ENCODE measurements around the gene NEURL3.

GRCh38 chr2:96521219-96521618 is 16.1 kb upstream of the NEURL3 start:
- no peak for TF ChIP-seq CTCF (conservative IDR thresholded peaks at IDR 0.05; ENCODE audit: low read depth, low read length)
- no peak for TF ChIP-seq SMC3 (IDR thresholded peaks at IDR 0.05; ENCODE audit: low read depth, low read length)
- no peak for TF ChIP-seq POLR2A (IDR thresholded peaks at IDR 0.05; ENCODE audit: low read depth, low read length)
- TF ChIP-seq USF2 (IDR thresholded peaks at IDR 0.05; ENCODE audit: low read depth, low read length), result no peak
- no peak for TF ChIP-seq BHLHE40 (IDR thresholded peaks at IDR 0.05; ENCODE audit: low read depth, low read length)
- no peak for TF ChIP-seq CEBPB (IDR thresholded peaks at IDR 0.05; ENCODE audit: low read depth, low read length)
- no peak for TF ChIP-seq RAD21 (IDR thresholded peaks at IDR 0.05; ENCODE audit: low read length)
- no peak for TF ChIP-seq RFX5 (IDR thresholded peaks at IDR 0.05; ENCODE audit: low read depth, low read length)
- TF ChIP-seq MAFK (IDR thresholded peaks at IDR 0.05; ENCODE audit: low read depth, low read length), result no peak
- no peak for TF ChIP-seq ELK1 (IDR thresholded peaks at IDR 0.05; ENCODE audit: borderline replicate concordance, low read depth, low read length)
- TF ChIP-seq NFE2L2 (IDR thresholded peaks at IDR 0.05; ENCODE audit: low read depth, low read length), result no peak
